BE2C (cell line): ENCODE results near the gene PELO.
"Not testable (repeated sequence)": the region's sequence is repeated elsewhere in the genome, so short reads cannot be mapped to it uniquely, and the experiment has no call there.

Experiments used
- DNase-seq: peaks from one replicate; pipeline ENCODE4 v3.0.0-alpha.2; 2020
- H3K27me3 ChIP-seq: fragments of 250-450 bp; sonication (Bioruptor Pico); 2 replicates; pipeline ENCODE4 v1.5.1; 2020; ENCODE audit warnings: mild to moderate bottlenecking
- H3K36me3 ChIP-seq: fragments of 250-450 bp; sonication (Bioruptor Pico); 2 replicates; pipeline ENCODE4 v1.5.1; 2020; ENCODE audit warnings: mild to moderate bottlenecking
- H3K4me1 ChIP-seq: fragments of 250-450 bp; sonication (Bioruptor Pico); 2 replicates; pipeline ENCODE4 v1.5.1; 2020
- H3K4me3 ChIP-seq: 2 replicates; pipeline ENCODE4 v1.5.1; 2011; ENCODE audit warnings: low read depth, low read length
- H3K9me3 ChIP-seq: fragments of 250-450 bp; sonication (Bioruptor Pico); 2 replicates; pipeline ENCODE4 v1.5.1; 2020
- CTCF ChIP-seq: IDR thresholded peaks from 2 replicates; pipeline ENCODE4 v1.5.1; 2012; ENCODE audit warnings: mild to moderate bottlenecking, low read depth, low read length

The PELO gene

DNA sequence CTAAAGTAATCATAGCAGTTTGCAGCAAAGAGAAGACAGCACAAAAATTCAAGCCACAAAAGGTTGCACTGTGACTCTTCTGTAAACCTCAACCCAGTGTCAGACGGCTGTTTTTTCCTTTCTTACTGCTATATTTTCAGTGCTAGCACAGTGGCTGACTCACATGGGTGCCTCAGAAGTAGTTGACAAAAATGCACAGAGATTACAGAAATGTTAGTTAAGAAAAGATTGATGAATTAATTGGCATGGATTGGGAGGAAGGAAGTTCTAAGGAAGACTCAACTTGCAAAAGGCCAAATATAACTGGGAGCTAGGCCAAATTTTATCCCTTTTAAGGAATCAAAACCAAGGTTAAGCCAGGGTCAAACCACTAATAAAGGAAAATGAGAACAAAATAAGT is 43.7 kb upstream of the PELO start:
- DNase-seq: no peak
- Histone ChIP-seq H3K9me3 (no peaks in the 10 kb centered on the region), H3K4me3 (no peak overlapping the region), H3K4me1 (peaks cover 33% of the 10 kb centered on the region), H3K27me3 (no peaks in the 10 kb centered on the region), H3K36me3 (no peaks in the 10 kb centered on the region)
- no peak for TF ChIP-seq CTCF

- not testable (repeated sequence) for H3K4me3 ChIP-seq, H3K9me3 ChIP-seq, DNase-seq, H3K36me3 ChIP-seq, H3K27me3 ChIP-seq
- peaks cover 23% of the 10 kb centered on the region for H3K4me1 ChIP-seq
Measured at GRCh38 chr5:52744867-52745458, 42.8 kb upstream of the PELO start.

DNA sequence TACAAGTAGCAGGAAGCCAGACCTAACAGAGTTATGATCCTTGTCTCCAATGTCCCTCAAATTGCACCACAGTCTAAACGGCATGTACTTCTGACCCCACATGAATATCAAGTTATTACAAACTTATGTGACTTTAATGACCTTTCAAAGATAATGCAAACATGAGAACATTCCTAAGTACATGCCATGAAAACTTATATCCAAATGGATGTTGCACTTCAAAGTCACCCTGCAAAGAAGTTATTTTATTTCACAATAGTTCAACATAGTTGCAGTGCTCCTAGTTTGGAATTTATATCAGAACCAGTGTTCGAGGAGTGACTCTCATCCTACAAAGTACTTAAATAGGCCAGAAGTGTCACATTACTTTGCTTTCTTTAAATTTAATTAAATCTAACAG is 41.2 kb upstream of the PELO start:
- H3K27me3 ChIP-seq: no peaks in the 10 kb centered on the region
- DNase-seq: no peak
- H3K9me3 ChIP-seq: no peaks in the 10 kb centered on the region
- no peak overlapping the region for H3K4me3 ChIP-seq
- TF ChIP-seq CTCF: no peak
- H3K4me1 ChIP-seq: peaks cover 10% of the 10 kb centered on the region
- H3K36me3 ChIP-seq: no peaks in the 10 kb centered on the region

DNA sequence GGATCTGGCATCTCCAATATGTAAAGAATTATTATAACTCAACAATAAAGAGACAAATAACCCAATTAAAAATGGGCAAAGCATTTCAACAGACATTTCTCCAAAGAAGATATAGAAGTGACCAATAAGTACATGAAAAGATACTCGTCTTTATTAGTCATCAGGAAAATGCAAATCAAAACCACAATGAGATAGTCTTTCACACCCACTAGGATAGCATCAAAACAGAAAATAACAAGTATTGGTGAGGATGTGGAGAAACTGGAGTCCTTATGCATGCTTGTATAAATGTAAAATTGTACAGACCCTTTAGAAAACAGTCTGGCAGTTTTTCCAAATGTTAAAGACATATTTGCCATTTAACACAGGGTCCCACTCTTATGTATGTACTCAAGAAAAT is 39.1 kb upstream of the PELO start:
- no peak overlapping the region for H3K4me3 ChIP-seq
- no peaks in the 10 kb centered on the region for H3K4me1 ChIP-seq
- no peak for DNase-seq
- no peaks in the 10 kb centered on the region for H3K27me3 ChIP-seq
- no peaks in the 10 kb centered on the region for H3K9me3 ChIP-seq
- H3K36me3 ChIP-seq: no peaks in the 10 kb centered on the region
- no peak for TF ChIP-seq CTCF

GRCh38 chr5:52749666-52750065 is 38.0 kb upstream of the PELO start:
- no peak for TF ChIP-seq CTCF
- DNase-seq: no peak

DNA sequence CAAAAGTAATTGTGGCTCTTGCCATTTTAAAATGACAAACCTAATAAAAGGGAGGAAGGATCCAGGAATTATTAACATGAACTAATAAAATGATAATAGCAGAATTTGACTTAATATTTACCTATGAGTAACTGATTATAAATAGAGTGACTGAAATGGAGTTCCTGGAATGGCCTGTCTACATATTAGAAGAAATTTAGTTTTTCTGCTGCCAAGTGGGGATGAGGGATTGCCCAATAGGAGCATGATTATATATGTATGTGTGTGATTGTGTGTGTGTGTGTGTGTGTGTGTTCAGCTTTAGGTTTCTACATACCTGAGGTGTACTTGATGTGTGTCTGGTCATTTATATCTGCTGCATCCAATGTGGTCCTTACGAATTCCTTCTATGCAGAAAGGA is 36.6 kb upstream of the PELO start:
- TF ChIP-seq CTCF: no peak
- no peaks in the 10 kb centered on the region for H3K4me1 ChIP-seq
- no peaks in the 10 kb centered on the region for H3K9me3 ChIP-seq
- no peaks in the 10 kb centered on the region for H3K36me3 ChIP-seq
- DNase-seq: no peak
- H3K4me3 ChIP-seq: no peak overlapping the region
- H3K27me3 ChIP-seq: no peaks in the 10 kb centered on the region

More at GRCh38 chr5:52749666-52750065, 38.0 kb upstream of the PELO start:
- H3K9me3 ChIP-seq: no peaks in the 10 kb centered on the region
- H3K27me3 ChIP-seq: no peaks in the 10 kb centered on the region
- H3K4me3 ChIP-seq: no peak overlapping the region
- H3K36me3 ChIP-seq: no peaks in the 10 kb centered on the region
- no peaks in the 10 kb centered on the region for H3K4me1 ChIP-seq

- Histone ChIP-seq H3K9me3 (no peaks in the 10 kb centered on the region), H3K36me3 (no peaks in the 10 kb centered on the region), H3K4me1 (no peaks in the 10 kb centered on the region), H3K27me3 (no peaks in the 10 kb centered on the region), H3K4me3 (no peak overlapping the region)
- DNase-seq: no peak
- TF ChIP-seq CTCF: no peak
Measured at GRCh38 chr5:52754051-52754450, 33.7 kb upstream of the PELO start.
